Pulmonary artery endothelial cell (primary cell): ENCODE data around the gene CC2D1B. TPM values are rescaled to one million over a fixed set of nuclear protein-coding genes. Genes with fewer than 3 reads are reported as not detected.

Source experiments
- DNase-seq: peaks from one replicate; pipeline ENCODE4 v3.0.0-alpha.2; 2011; ENCODE audit warnings: low read depth, low spot score
- total RNA-seq: library from RNA; depleted of rRNA; stranded (reverse); fragments of >200 nt; gene quantifications from 2 replicates; pipeline ENCODE4 v1.2.3, GENCODE V29; 2014

The CC2D1B gene
- total RNA-seq, 1 donor from 2014 or later, result 22.8 TPM

DNA sequence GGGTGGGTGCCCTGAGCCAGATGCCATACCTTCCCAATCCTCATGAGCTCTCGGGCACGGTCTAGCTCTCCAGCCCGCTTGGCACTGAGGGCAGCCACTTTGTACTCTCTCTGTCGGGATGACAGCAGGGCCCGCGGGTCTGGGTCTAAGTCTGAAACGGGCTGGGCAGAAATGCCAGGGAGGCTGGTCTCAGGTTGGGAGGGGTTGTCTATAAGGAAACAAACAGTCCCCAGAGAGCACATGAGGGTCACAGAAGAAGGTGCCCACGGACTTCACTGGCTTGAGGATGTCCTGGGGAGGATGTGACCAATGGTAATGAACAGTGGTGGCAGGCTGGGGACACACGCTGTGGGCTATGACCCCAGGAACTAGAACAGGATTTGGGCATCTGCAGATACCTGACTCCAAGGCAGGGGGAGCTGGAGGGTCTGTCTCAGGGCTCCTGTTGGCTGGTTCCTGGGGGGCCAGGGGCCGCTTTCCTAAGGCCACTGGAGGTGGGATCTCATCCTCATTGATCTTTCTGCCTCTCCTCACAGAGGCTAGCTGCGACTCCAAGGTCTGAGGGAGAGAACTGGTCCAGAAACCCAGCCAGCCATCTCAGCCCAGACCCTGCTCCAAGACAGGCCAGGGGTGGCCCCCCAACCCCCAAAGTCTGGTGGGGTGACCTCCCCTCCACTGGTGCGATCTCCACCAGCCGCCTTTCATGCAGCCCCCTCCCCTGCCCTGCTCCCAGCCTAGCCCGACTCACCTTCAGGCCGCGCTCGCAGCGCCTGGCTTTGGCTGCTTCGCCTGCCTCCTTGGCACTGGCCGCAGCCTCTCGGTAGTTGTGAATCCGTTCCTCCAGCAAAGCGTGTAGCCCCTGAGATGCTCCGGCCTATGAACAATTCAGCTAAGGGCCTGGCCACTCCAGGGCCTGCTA lies 6.1 kb downstream of the CC2D1B start:
- no peak for DNase-seq

DNA sequence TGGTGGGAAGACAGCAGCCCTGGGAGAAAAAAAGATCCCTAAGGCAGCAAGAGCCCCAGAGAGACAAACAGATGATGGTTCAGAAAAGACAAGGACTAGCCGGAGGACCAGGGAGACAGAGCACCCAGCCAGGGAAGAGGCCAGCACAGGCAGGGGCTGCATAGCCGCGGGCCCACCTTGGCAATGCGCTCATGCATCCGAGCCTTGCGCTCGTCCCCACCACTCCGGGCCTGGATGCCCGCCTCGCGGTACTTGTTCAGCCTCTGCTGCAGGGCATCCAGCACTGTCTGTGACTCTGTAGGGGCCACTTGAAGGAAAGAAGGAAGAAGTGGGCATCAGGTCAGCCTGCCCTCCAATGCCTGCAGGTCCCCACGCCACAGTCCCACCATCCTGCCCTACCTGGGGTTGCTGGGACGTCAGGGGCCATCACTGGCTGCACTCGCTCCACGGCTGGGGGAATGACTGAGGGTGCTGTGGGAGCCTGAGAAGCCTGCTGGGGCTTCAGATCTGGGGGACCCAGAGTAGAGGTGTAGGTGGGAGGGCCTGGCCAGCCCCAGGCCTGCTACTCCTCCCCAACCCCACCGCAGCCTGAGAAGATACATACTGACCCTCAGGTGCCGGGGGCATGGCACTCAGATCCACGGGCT lies 7.0 kb downstream of the CC2D1B start:
- DNase-seq, result no peak

DNA sequence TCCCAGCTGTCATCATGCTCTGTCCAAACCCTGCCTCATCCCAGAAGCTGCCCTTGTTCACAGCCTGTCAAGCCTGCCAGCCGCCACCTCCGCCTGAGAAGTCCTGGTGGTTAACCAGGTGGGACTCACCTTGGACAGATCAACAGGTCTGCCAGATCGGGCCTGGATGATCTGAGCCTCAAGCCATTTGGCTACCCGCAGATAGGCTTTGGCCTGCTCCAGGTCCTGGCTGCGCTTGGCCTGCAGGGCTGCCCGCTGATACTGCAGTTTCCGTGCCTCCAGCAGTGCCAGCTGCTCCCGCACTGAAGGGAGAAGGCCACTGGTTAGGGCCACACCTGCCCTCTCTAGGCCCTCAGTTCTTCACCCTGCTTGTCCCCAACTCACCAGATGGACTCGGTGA lies 8.6 kb downstream of the CC2D1B start:
- DNase-seq, result no peak

DNA sequence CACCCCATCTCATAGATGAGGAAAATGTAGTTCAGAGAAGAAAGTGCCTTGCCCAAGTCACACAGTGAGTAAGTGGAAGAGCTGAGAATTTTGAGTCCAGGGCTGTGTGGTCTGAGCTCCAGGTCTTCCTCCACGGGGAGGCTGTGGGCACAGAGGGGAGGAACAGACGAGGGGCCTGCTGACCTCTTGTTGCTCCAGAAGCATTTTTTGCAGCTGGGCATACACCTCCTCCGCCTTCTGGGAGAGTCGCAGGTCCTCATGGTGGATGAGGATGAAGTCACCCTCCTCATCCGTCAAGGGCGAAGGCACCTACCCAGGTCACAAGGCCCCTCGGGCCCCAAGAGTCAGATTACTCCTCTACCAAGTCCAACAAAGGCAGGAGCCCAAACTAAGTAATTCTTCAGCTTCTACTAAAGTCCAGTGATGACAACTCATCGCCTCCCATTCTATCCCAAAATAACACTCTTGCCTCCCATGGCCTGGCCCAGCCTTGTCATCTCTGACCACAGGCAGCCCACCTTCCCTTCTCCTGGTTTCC lies 9.1 kb downstream of the CC2D1B start:
- DNase-seq, result no peak

DNA sequence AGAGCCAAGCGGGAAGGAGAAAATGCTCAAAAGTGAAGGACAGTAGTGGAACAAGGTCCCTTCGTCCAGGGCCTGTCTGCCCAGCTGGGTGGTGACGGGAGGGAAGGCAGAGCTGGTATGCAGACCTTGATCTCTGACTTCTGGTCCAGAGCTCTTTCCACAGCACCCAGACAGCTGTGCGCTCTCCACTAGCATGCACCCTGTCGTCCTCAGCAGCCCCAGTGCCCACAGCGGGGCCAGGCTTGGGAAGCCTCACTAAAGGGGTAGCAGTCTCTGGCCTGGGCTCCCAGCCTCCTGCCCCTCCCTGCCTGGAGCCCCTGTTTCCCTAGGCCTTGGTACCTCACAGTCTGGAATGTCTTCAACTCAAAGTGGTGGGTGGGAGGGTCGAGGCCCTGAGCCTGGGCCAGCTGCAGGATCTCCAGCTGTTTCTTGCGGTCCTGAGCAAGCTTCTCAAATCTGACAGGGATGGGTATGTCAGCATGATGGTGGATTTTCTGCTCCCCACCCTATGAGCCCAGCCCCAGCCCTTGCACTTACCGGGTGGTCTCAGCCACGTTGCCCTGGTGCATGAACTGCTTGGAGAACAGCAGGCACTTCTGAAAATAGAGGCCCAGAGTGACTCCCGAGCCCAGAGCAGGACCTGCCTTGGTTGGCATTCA lies 10.0 kb downstream of the CC2D1B start:
- DNase-seq, result no peak

DNA sequence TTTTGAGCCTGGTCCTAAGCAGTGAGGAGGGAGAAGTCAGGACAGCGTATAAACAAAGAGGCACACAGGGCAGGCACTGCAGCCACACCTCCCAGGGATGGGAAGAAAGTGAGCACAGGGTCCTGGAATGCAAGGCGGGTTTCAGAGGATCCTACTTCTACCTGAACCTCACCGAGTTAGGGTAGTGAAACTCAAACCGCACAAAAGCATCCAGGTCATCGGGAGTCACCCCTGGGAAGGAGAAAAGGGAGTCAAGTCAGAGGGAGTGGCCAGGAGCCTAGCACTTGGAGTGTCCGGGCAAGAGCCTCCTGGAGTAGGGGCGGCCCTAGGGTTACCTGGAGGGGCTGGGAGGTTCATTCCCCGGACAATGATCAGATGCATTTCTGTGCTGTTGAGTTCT lies 10.6 kb downstream of the CC2D1B start:
- DNase-seq, result no peak

DNA sequence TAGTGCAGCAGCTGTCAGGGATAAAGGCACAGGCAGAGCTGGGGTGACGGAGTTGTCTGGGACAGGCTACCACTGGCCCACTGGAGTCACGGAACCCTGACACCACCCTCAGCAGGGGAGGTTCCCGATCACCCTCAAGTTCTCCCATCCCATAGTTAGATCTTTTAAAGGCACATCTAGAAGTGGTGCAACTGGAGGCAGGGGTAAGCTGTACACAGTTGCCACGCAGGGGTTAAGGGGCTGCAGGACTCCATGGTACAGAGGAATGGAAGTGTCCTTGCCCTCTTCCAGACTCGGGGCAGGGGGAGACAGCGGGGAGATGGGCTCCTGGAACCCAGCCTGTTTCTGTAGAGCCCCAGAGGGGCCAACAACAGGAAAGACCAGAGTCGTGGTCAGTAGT lies 13.3 kb downstream of the CC2D1B start:
- no peak for DNase-seq

DNA sequence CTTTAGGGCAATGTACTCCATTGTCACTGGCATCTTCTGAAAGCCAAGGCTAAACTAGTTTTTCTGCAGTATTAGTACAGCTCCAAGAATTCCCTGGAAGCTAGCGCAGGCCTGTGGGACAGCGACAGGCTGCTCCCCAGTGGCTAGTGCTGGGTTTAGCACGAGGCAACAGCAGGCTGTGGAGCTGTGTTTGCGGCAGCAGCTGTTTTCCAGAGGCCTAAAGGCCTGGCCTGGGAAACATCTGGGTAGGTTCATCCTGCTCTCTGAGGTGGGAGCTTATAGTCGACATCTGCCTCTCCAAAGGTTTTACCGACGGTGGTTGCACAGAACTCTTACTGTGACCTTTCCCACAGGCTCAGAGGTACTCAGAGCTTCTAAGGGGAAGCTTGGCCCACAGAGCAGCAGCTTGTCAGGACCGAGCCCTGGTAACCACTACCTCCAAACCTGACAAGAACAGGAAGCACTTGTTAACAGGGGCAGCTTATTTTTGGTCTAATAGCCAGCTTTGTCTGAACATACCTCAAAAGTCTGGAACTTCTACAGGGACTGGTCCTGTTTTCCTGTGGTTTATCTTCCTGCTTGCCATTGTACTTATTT lies 17.2 kb downstream of the CC2D1B start:
- DNase-seq, result no peak

DNA sequence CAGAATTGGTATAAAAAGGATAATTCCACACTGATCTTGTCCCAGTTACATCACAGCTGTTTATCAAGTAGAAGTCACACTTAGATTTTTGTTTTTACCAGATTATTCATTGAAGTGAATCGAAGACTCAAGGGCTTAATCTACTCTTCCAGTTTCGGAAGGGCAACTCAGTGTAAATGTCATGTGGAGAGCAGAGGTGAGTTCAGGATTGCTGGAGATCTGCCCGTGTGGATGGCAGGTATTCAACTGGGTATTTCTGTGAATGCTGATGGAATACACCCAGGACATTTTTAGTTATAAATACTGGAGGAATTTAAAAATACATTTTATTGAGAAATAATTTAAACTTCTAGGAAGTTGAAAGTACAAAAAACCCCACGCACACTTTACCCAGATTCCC lies 19.4 kb downstream of the CC2D1B start:
- no peak for DNase-seq

DNA sequence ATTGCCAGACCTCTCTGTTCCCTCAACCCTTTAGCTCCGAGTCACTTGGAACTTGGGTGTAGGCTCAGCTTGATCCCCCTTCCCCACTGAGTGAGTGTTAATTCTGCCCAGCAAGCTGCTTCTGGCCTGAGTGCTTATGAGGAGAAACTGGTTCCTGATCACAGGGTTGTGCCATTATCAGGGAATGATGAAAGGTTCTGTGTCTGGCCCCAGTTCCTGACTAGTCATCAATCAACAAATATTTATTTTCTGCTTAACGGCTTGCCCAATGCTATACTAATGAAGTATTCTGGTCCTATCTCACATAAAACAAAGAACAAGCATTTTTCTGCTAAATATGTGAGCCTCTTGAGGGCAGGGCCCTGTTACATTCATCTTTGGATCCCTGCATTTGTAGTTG lies 20.8 kb downstream of the CC2D1B start:
- DNase-seq, result no peak

DNA sequence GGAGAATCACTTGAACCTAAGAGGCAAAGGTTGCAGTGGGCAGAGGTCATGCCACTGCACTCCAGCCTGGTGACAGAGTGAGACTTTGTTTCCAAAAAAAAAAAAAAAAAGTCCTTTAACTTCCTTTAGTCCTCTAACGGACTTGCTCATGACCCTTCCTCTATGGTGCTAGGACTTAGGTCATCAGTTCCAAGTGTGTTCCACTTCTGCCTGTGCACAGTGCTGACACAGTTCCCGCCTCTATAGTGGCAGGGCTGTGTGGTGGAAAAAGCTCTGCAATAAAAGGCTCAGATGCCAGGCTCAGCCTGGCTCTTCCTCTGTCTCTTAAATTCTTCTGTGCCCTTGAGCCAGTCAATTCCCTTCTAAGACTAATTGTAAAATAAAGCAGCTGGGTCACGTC lies 22.0 kb downstream of the CC2D1B start:
- no peak for DNase-seq

DNA sequence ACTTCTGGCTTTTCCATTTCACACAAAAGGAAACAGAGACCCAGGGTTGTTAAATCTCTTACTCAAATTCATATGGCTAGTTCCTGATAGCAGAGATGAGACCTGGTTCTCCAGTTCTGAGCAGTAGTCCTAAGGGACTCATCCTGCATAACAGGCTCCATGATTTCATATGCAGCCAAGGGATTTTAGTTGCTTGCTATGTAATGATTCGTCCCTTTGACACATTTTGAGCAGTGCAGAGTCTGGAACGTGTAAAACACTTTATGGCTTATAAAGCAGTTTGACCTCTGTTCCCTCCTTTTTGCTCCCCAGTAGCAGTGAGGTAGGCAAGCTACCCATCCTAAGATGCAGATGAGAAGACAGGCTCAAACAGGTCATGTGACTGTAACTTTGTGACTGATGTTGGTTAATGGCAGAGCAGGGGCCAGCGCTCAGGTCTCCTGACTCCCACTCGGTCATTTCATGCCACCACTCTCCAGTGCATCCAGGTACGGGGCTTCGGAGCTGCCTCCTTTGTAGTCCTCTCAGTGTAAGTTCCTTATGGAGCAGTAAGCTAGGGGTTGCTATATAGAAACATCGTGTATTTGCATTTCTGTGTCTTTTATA lies 24.2 kb downstream of the CC2D1B start:
- no peak for DNase-seq

DNA sequence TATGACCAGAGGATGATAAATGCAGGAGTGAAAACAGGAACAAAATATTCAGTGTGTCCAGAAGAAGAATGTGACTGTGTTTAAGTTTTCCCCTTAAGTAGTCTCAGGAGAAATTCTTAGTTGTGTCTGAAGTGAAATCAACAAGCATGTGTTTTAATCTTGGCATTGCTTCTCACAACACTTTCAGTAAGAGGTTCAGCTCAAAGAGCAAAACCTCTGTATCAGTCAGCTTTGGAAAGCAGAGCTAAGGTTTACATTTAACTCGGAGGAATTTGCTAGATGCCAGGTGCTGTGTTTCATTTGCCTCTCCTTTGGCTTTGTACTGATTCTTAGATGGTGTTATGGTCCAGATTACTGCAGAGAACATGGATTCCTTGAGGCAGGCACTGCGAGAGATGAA lies 28.6 kb downstream of the CC2D1B start:
- DNase-seq, result no peak

DNA sequence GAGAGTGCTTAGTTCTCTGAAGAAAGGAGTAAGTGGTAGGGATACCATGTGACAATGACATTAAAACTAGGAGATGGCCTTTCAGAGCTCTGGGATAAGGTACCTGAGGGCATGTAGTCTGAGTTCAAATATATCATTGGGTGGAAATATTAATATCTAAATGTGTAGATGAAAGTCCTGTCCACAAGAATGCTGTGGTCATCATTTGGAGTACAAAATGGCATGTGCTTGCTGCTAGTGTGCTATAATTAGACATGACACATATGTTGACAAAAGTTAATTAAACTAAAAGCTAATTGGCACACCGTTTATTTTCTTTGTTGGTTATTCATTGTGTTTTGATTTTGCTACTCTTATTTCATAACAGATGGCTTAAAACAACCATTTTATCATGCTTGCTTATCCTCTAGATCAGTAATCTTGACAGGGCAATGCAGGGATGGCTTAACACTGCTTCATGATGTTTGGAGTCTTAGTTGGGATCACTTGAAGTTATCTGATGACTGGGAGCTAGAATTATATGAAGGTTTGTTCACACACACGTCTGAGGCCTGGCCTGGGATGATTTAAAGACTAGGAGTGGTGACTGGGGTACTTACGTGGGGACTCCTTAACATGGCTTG lies 31.0 kb downstream of the CC2D1B start:
- DNase-seq, result no peak

DNA sequence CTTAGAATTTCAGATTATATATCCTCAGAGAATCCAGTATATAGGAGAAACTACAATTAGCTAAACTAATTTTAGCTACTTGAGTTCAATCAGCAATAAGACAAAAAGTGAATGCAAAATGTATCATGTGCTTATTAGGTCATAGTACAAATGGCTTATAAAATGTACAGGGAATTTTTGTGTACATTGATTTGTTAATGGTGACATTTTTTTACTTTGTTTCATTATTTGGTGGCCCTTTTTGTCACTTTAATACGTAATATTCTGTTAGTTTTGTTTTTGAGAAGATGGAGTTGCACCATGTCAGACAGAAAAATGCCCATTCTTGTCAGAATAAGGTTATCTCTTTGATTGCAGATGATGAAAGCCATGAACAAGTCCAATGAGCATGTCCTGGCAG lies 33.6 kb downstream of the CC2D1B start:
- no peak for DNase-seq

DNA sequence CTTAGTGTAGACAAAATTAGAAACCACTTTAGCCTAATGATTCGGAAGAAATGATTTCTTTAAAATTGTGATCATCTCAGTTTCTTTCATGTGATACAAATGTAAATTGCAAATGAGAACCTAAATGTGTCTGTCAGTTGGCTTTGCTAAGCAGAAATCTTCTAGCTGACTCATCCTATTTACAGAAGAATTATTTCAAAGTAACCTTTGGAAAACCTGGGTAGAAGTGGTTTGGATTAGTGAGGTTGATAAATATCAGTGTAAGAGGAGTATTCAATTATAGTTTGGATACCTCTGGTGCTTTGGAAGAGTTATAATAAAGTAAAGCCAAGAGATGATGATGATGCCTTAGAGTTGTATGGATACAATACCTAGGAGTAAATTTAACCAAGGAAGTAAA lies 37.4 kb downstream of the CC2D1B start:
- no peak for DNase-seq

DNA sequence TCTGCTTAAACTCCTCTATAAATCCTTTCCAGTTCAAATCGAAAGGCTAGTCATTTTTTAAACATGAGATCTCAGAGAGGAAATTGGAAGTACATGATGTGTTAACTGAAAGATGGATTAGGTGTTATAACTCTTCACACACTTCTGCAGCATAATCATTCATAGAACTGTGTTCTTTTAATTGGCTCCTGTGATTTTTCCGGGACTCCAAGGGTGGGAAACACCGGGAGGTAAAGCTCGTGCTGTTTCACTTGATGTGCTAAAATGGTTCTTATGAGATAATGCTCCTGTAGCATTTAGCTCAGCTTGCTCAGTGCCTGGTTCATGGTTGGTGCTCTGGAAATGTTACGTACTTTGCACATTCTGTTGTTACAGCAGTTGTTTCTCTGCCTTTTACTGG lies 40.2 kb downstream of the CC2D1B start:
- DNase-seq, result no peak

DNA sequence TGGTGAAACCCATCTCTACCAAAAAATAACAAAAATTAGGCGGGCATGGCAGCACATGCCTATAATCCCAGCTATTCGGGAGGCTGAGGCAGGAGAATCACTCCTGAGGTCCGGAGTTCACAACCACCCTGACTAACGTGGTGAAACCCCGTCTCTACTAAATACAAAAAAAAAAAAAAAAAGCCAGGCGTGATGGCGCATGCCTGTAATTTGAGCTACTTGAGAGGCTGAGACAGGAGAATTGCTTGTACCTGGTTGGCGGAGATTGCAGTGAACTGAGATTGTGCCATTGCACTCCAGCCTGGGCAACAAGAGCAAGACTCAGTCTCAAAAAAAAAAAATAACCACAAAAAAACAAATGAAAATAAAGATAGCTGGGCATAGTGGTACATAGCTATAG lies 42.3 kb downstream of the CC2D1B start:
- DNase-seq, result no peak

DNA sequence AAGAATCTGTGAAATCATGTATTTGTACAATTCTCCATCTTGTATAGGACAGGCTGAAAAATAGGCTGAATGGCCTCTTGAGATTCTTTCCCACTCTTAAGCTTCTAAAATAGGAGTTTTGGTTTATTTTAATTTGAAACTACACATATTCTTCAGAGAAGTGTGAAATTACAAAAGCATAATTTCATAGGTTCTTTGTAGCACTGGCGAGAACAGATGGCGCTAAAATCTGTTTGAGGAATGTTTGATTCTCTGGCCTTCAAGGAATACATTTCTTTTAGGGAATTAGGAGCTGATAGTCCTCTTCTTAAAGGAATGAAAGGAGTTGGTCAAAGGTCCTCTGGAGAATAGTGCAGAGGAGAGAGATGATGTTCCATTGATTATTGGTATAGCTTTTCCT lies 44.9 kb downstream of the CC2D1B start:
- no peak for DNase-seq

DNA sequence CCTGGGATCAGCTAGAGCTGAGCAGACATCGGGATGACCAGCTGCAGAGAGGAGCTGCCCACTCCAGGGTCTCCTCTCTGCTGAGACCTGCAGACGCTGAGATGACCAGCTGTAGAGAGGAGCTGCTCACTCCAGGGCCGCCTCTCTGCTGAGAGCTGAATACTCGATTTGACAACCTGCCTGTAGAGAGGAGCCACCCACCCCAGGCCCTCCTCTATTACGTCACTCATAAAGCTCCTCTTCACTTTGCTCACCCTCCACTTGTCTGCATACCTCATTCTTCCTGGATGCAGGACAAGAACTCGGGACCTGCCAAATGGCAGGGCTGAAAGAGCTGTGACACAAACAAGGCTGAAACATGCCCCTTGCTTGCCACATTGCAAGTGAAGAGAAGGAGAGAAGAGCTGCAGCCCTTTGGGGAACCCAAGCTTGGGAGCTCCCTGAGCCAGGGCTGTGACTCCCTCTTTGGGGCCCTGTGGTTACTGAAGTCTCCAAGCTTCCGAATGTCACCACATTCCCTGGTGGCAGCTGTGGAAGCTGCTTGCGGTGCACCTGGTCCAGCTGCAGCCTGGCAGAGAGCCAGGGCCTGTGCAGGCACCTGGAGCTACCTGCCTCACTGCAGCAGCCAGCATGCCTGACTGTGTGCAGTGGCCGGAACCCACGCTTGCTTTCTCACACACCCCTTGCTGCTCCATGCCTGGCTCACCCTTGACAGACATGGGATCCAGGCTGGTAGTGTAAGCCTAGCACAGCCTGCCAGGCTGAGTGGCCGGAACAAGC lies 59.6 kb downstream of the CC2D1B start:
- DNase-seq, result no peak
